ENCODE data around the gene UMODL1.

DNA sequence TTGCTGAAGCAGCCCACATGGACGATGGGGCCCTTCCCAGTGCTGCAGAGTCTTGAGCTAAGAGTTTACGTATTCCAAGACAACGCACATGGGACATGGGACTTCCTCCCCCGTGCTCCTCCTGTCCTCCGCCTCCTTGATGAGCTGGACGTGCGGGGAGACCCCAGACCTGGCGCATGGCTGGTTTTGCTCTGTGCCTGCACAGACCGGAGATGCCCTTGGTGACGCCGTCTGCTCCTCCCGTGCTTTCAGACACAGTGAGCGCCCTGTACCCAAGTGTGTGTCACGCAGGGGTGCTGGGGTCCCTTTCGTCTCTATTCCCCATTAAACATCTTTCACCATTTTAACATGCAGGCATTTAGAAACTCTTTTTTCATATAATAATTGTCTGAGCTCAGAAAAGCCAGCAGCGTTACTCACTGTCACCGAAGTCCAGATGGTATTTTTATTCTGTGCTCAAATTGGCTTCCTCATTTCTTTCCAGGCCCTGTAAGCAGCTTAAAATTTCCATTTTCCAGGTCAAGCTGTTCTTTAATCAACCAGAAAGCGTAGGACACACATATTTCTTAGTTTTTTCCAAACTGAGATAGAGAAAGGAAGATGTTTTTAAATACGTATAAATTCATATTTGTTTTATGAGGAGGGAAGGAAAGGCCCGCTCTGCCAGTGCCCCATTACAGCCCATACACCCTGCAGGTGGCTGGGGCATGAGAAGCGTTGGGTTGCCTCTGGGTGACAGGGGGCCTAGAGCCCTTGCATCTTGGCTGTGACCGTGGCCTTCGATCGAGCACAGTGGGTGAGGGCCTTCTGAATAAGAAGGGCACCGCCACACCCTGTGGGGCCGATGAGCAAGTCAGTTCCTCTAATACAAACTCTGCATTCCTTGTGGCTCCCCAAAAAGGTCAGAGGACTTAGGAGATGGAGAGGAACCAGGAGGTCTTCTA, 43.0 kb upstream of the UMODL1 start:
- TF ChIP-seq, protein P1, sequence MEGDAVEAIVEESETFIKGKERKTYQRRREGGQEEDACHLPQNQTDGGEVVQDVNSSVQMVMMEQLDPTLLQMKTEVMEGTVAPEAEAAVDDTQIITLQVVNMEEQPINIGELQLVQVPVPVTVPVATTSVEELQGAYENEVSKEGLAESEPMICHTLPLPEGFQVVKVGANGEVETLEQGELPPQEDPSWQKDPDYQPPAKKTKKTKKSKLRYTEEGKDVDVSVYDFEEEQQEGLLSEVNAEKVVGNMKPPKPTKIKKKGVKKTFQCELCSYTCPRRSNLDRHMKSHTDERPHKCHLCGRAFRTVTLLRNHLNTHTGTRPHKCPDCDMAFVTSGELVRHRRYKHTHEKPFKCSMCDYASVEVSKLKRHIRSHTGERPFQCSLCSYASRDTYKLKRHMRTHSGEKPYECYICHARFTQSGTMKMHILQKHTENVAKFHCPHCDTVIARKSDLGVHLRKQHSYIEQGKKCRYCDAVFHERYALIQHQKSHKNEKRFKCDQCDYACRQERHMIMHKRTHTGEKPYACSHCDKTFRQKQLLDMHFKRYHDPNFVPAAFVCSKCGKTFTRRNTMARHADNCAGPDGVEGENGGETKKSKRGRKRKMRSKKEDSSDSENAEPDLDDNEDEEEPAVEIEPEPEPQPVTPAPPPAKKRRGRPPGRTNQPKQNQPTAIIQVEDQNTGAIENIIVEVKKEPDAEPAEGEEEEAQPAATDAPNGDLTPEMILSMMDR (IDR thresholded peaks at IDR 0.05 in 8 of 11, conservative IDR thresholded peaks at IDR 0.05 in 3 of 11) = no peak
- TF ChIP-seq POLR2AphosphoS5 (IDR thresholded peaks at IDR 0.05) = no peak
